Left colon (tissue), 2 donors: ENCODE results near the gene ANAPC2. TPM values are rescaled to one million over a fixed set of nuclear protein-coding genes. Genes with fewer than 3 reads are reported as not detected.

ENCODE experiments used
- ATAC-seq: fragments of 200-7000 bp; cut with Tn5 transposase; one replicate; pipeline ENCODE4 v1.9.1; 2020; ENCODE audit warnings: mild to moderate bottlenecking, moderate library complexity
- DNase-seq, 2 donors: peaks; one replicate each; pipeline ENCODE4 v3.0.0-alpha.2; 2020
- intact Hi-C, 2 donors: fragments of 100-400 bp; cut with DNase I in 1 of 2; cut with micrococcal nuclease in 1 of 2; formaldehyde crosslinking; loops; one replicate each; pipeline versions ENCODE4 v1.11.2 to v1.14.0; 2022; cut with DNase I, micrococcal nuclease
- total RNA-seq, 2 donors: library from RNA; stranded (reverse); fragmentation: NEBNext Ultra II Directional; extraction: Animal tissue kit (Norgen Biotek cat#: 25700); gene quantifications; one replicate each; pipeline ENCODE4 v1.2.1, GENCODE V29; 2021
- donor health status: DM: no; HTN: no; CAD: no.
- donor health status: DM: yes; HTN: yes; CAD: no.

The ANAPC2 gene
- total RNA-seq, 2 donors from 2014 or later, result 50.6 to 64.1 TPM

- intact Hi-C loops, result no loop called here
- DNase-seq (no peak), ATAC-seq (no peak)
Measured at GRCh38 chr9:137187386-137187785, 974 bp downstream of the ANAPC2 start.

GRCh38 chr9:137186385-137186784 is 2.0 kb downstream of the ANAPC2 start:
- intact Hi-C loops, result no loop called here

GRCh38 chr9:137185921-137186320 is 2.4 kb downstream of the ANAPC2 start:
- ATAC-seq (no peak), DNase-seq (peak in 1 of 2 donors; percentile 5)
- intact Hi-C loops, result no loop called here

More at GRCh38 chr9:137186385-137186784, 2.0 kb downstream of the ANAPC2 start:
- DNase-seq (peak in 1 of 2 donors; percentile 77), ATAC-seq (peak; percentile 12)

GRCh38 chr9:137184881-137185660 is 3.3 kb downstream of the ANAPC2 start:
- ATAC-seq, result no peak
- intact Hi-C loops, result no loop called here
- peak in 1 of 2 donors; percentile 6 for DNase-seq

- intact Hi-C loops, result no loop called here
- no peak for ATAC-seq
- no peak for DNase-seq
Measured at GRCh38 chr9:137183980-137184595, 4.3 kb downstream of the ANAPC2 start.

GRCh38 chr9:137182836-137183235 is 5.5 kb downstream of the ANAPC2 start:
- intact Hi-C loops, result no loop called here
- DNase-seq, result no peak
- ATAC-seq, result no peak

GRCh38 chr9:137181680-137182079 is 6.7 kb downstream of the ANAPC2 start:
- DNase-seq (no peak), ATAC-seq (no peak)
- intact Hi-C loops, result no loop called here

GRCh38 chr9:137180491-137180890 is 7.9 kb downstream of the ANAPC2 start:
- intact Hi-C loops, result no loop called here
- no peak for DNase-seq
- ATAC-seq, result no peak

GRCh38 chr9:137179761-137180160 is 8.6 kb downstream of the ANAPC2 start:
- DNase-seq (no peak), ATAC-seq (no peak)
- intact Hi-C loops, result loop anchor here in 1 of 2 donors (10.0 kb wide), 1 partner anchor 45 kb away; the partner anchor contains the start of genes CYSRT1, RNF208 and RNF224

GRCh38 chr9:137178939-137179630 is 9.3 kb downstream of the ANAPC2 start:
- no peak for DNase-seq
- no peak for ATAC-seq
- intact Hi-C loops, result loop anchor here in 1 of 2 donors (10.0 kb wide), 1 partner anchor 46 kb away; the partner anchor contains the start of genes CYSRT1, RNF208 and RNF224

GRCh38 chr9:137178201-137178938 is 10.0 kb downstream of the ANAPC2 start:
- intact Hi-C loops, result loop anchor here in 1 of 2 donors (10.0 kb wide), 1 partner anchor 46 kb away; the partner anchor contains the start of genes CYSRT1, RNF208 and RNF224
- no peak for ATAC-seq
- no peak for DNase-seq

GRCh38 chr9:137176302-137177182 is 11.8 kb downstream of the ANAPC2 start:
- peak; percentile 71 for ATAC-seq
- peak in 1 of 2 donors; percentile 55 for DNase-seq
- intact Hi-C loops, result loop anchor here in 1 of 2 donors (10.0 kb wide), 1 partner anchor 48 kb away; the partner anchor contains the start of genes CYSRT1, RNF208 and RNF224

GRCh38 chr9:137175345-137175961 is 12.9 kb downstream of the ANAPC2 start:
- intact Hi-C loops, result loop anchor here in 1 of 2 donors (10.0 kb wide), 1 partner anchor 49 kb away; the partner anchor contains the start of genes CYSRT1, RNF208 and RNF224
- ATAC-seq (peak; percentile 35), DNase-seq (no peak)

GRCh38 chr9:137174722-137175293 is 13.6 kb downstream of the ANAPC2 start:
- intact Hi-C loops, result loop anchor here in 1 of 2 donors (10.0 kb wide), 1 partner anchor 50 kb away; the partner anchor contains the start of genes CYSRT1, RNF208 and RNF224
- no peak for DNase-seq
- peak; percentile 15 for ATAC-seq

- ATAC-seq (no peak), DNase-seq (no peak)
- intact Hi-C loops, result loop anchor here in 1 of 2 donors (10.0 kb wide), 1 partner anchor 51 kb away; the partner anchor contains the start of genes CYSRT1, RNF208 and RNF224
Measured at GRCh38 chr9:137173796-137174664, 14.3 kb downstream of the ANAPC2 start.
